PFSK-1 (cell line): Measurements from ENCODE around the gene KLF8.

Source experiments
- FOXP2 ChIP-seq: optimal IDR thresholded peaks from 2 replicates; pipeline ENCODE3; 2011; ENCODE audit warnings: borderline replicate concordance, control low read depth, inconsistent platforms; ENCODE audit not compliant: insufficient read depth; ENCODE audit errors: extremely low read length, extremely low read depth
- POLR2AphosphoS5 ChIP-seq: IDR thresholded peaks from 2 replicates; pipeline ENCODE4 v1.6.1; 2012; ENCODE audit warnings: low read depth, mild to moderate bottlenecking, control low read depth, low read length, moderate library complexity
- REST ChIP-seq, 2 experiments: IDR thresholded peaks; 2 replicates each; pipeline versions ENCODE4 v1.6.1 to v1.8.0; 2011 to 2012; ENCODE audit warnings: low read depth in 2 of 2, low read length in 2 of 2, control low read depth in 1 of 2, inconsistent platforms in 1 of 2, mild to moderate bottlenecking in 1 of 2, moderate library complexity in 1 of 2; ENCODE audit not compliant: insufficient read depth in 1 of 2
- SIN3A ChIP-seq: IDR thresholded peaks from 2 replicates; pipeline ENCODE4 v1.6.1; 2012; ENCODE audit warnings: mild to moderate bottlenecking, low read length, moderate library complexity, borderline replicate concordance; ENCODE audit not compliant: insufficient read depth
- TAF1 ChIP-seq: IDR thresholded peaks from 2 replicates; pipeline ENCODE4 v1.6.1; 2012; ENCODE audit warnings: low read length, control low read depth, borderline replicate concordance; ENCODE audit not compliant: insufficient read depth

DNA sequence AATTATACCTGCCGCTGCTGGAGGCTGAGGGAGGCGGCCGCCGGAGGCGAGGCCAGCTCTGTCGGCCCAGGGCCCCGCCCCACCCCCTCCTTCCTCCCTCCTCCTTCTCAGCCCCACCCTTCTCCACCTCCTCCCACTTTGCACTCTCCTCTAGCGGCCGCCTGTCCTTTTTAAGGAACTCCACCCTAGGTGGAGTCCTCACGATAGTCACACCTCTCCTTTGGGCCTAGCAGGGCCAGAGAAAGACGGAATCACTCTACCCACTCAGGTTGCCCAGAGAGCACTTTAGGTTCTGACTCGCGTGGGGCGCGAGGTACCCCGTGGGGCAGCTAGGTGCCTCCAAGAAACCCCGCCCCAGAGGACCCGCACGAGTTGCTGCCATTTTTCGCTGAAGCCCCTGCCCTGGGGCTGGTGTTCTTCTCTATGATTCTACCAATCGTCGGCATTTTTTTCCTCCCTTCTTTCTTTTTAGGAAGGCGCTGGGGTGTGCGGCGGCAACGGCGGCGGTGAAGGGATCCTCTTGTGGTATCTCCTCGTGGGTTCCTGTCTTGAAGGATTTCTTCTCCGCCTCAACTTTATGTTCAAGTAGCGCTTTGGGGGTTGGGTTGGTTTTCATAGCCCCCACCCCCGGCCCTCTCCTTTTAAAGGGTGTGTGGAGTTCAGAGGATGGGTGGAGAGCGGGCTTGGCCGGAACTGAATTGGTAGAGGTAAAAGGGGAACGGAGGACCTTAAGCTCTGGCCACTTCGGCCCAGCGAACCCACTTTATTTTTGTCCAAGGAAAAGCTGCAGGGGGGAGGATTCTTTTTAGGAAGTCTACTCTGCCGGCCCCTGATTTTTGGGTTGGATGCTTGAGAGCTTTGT, at the start of gene KLF8:
- TF ChIP-seq SIN3A, result no peak
- TF ChIP-seq POLR2AphosphoS5, result no peak
- TF ChIP-seq TAF1, result no peak
- no peak for TF ChIP-seq FOXP2
- TF ChIP-seq REST (IDR thresholded peaks at IDR 0.05; ENCODE audit: insufficient read depth in 1 of 2, low read depth in 2 of 2, low read length in 2 of 2), result no peak
